Uterus (tissue), 2 donors: ENCODE data around the gene CFTR.

ENCODE experiments used
- CTCF ChIP-seq, 4 experiments: fragments of 200-600 bp in 2 of 4; fragments of 450-650 bp in 2 of 4; sonication (generic) in 2 of 4; IDR thresholded peaks; one replicate each; pipeline ENCODE4 v1.5.1; 2016 to 2019; ENCODE audit warnings: antibody characterized with exemption in 4 of 4, mild to moderate bottlenecking in 2 of 4, moderate library complexity in 1 of 4
- POLR2A ChIP-seq, 2 donors: fragments of 450-650 bp; IDR thresholded peaks; one replicate each; pipeline ENCODE4 v1.6.1; 2016; ENCODE audit warnings: antibody characterized with exemption in 2 of 2, mild to moderate bottlenecking in 1 of 2, moderate library complexity in 1 of 2

GRCh38 chr7:117582219-117582704 lies 102.4 kb downstream of the CFTR start:
- TF ChIP-seq CTCF (IDR thresholded peaks at IDR 0.05) (no peak), POLR2A (IDR thresholded peaks at IDR 0.05) (no peak)
